Frontal cortex (tissue), 4 donors: ENCODE measurements around the gene LDLRAD4. TPM values are rescaled to one million over a fixed set of nuclear protein-coding genes. Genes with fewer than 3 reads are reported as not detected.
"Not testable (repeated sequence)": the region's sequence is repeated elsewhere in the genome, so short reads cannot be mapped to it uniquely, and the experiment has no call there.

ENCODE experiments used
- DNase-seq, 2 donors: peaks; one replicate each; pipeline ENCODE4 v3.0.0; 2012; ENCODE audit warnings: low spot score in 2 of 2
- FAIRE-seq: peaks from 2 replicates; lab custom pipeline; 2012; peaks lifted over from hg19 to GRCh38; lab: Jason Lieb, UNC
- small RNA-seq: library from RNA; depleted of rRNA; stranded (forward); fragments of <200 nt; gene quantifications from one replicate; pipeline ENCODE3, GENCODE V24; 2014
- total RNA-seq: library from RNA; depleted of rRNA; stranded (reverse); fragments of >200 nt; gene quantifications from one replicate; pipeline ENCODE4 v1.2.3, GENCODE V29; 2014
- donor health status: control.
- donor health status: control.
- donor health status: control.

LDLRAD4 gene
- total RNA-seq, 1 donor from 2014 or later, result 60.7 TPM

- not testable (repeated sequence) for FAIRE-seq, DNase-seq
Observed at GRCh38 chr18:13677350-13677749, 458.8 kb downstream of the LDLRAD4 start.

GRCh38 chr18:13680612-13681011 lies 462.1 kb downstream of the LDLRAD4 start:
- DNase-seq (no peak), FAIRE-seq (no peak)

GRCh38 chr18:13681701-13682100 lies 463.1 kb downstream of the LDLRAD4 start:
- no peak for DNase-seq
- no peak for FAIRE-seq

GRCh38 chr18:13684546-13684945 lies 466.0 kb downstream of the LDLRAD4 start:
- FAIRE-seq (no peak), DNase-seq (no peak)

- FAIRE-seq, result no peak
Observed at GRCh38 chr18:13688191-13689136, 469.9 kb downstream of the LDLRAD4 start.

DNA sequence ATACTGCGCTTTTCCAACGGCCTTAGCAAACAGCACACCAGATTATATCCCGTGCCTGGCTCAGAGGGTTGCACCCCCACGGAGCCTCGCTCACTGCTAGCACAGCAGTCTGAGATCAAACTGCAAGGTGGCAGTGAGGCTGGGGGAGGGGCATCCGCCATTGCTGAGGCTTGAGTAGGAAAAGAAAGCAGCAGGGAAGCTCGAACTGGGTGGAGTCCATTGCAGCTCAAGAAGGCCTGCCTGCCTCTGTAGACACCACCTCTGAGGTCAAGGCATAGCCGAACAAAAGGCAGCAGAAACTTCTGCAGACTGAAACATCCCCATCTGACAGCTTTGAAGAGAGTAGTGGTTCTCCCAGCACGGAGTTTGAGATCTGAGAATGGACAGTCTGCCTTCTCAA lies 471.5 kb downstream of the LDLRAD4 start:
- not testable (repeated sequence) for FAIRE-seq, DNase-seq

More at GRCh38 chr18:13688191-13689136, 469.9 kb downstream of the LDLRAD4 start:
- no peak for DNase-seq

DNA sequence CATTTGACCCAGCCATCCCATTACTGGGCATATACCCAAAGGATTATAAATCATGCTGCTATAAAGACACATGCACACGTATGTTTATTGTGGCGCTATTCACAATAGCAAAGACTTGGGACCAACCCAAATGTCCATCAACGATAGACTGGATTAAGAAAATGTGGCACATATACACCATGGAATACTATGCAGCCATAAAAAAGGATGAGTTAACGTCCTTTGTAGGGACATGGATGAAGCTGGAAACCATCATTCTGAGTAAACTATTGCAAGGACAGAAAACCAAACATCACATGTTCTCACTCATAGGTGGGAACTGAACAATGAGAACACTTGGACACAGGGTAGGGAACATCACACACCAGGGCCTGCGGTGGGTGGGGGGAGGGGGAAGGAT lies 476.8 kb downstream of the LDLRAD4 start:
- DNase-seq, FAIRE-seq: not testable (repeated sequence)

DNA sequence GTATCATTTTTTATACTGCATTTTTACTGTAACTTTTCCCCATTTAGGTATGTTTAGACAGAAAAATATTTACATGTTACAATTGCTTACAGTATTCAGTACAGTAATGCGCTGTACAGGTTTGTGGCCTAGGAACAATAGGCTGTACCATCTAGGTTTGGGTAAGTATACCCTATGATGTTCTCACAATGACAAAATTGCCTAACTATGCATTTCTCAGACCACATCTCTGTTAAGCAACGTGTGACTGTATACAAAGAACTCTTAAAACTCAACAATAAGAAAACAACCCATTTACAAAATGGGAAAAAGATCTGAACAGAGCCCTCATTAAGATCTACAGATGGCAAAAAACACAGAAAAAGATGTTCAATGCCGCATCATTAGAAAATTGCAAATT lies 478.4 kb downstream of the LDLRAD4 start:
- DNase-seq (no peak), FAIRE-seq (no peak)

DNA sequence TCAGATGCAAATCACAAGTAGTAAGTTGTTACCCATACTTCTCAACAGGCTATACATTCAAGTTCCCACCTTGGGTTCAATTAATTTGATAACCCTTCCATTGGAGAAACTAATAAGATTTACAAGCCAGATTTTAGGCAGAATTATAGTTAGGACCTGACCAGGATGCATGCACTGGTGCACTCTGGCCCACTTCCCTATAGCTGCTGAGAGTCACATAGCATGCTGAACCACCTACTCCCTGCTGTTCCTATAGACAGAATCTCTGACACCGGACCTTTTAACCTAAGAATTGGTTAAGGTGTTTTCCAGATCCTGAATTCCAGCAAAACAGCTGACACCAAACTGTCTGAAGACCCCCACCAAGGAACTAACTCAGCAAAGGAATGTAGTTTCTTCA lies 481.6 kb downstream of the LDLRAD4 start:
- DNase-seq (no peak), FAIRE-seq (no peak)

Small RNA genes within 50 kb of the gene (small RNA-seq; reads per million reads assigned to genes)
- not detected for gene MIR4526
- not detected for gene MIR5190

Other genes starting within 250 kb of the LDLRAD4 start
- gene CEP192, start 227.4 kb upstream of the LDLRAD4 start, total RNA-seq, result 73.0 TPM